NCI-H345 treated with DMSO at 0.1 percent for 48 hours (cell line): ENCODE results near the gene WTAP.
"Not testable (repeated sequence)": the region's sequence is repeated elsewhere in the genome, so short reads cannot be mapped to it uniquely, and the experiment has no call there.

Source experiments
- DNase-seq: peaks from one replicate; lab custom pipeline; 2025; ENCODE audit not compliant: unreplicated experiment; lab: John Stamatoyannopoulos, UW

WTAP gene

GRCh38 chr6:159727717-159728445, 575 bp downstream of the WTAP start:
- DNase-seq: peak; percentile 7

DNA sequence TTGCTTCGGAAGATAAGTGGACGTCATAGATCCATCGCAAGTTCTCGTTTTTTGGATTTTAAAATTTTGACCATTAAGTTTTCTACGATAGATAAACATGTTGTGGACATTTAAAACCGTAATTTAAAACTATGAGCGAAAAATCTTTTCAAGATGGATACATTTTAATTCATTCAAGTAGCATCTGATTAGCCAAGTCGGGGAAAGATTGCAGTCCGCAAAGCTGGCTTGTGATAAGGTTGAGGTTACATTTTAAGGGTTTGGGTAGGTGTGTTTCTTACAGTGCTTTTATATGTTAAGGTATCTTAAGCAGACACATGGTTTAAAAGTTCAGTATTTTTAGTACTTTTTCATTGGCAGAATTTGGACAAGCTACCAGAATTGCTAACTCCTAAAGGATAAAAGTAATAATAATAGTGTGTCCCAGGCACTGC, 1.2 kb downstream of the WTAP start:
- no peak for DNase-seq

- no peak for DNase-seq
These were observed 2.5 kb downstream of the WTAP start for GRCh38 chr6:159729598-159730331.

- DNase-seq: no peak
These were observed 3.0 kb downstream of the WTAP start for GRCh38 chr6:159730332-159730676.

GRCh38 chr6:159732550-159732949, 5.2 kb downstream of the WTAP start:
- not testable (repeated sequence) for DNase-seq

DNA sequence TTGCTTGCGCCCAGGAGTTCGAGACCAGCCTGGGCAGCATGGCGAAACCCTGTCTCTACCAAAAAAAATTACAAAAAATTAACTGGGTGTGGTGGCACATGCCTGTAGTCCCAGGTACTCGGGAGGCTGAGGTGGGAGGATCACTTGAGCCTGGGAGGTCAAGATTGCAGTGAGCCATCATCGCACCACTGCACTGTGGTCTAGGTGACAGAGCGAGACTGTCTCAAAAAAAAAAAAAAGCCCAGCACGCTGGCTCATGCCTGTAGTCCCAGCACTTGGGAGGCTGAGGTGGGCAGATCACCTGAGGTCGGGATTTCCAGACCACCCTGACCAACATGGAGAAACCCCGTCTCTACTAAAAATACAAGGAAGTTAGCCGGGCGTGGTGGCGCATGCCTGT, 6.1 kb downstream of the WTAP start:
- DNase-seq: not testable (repeated sequence)

GRCh38 chr6:159736908-159737307, 9.6 kb downstream of the WTAP start:
- no peak for DNase-seq

DNA sequence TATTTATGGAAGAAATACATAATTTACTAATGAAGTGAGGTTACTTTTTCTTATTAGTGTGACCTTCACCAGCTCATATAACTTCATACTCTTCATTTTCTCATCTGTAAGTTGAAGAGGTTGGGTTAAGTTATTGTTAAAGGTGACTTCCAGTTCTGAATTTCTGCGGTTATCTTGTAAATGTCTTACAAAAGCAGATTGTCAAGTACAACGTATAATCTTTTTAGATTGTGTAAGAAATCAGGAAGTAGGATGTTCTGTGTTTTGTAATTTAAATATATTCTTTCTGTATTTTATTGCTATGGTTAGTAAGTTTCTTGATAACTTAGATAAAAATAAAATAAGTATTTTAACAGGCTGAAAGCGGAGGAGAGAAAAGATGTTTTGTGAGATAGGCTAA, 12.0 kb downstream of the WTAP start:
- no peak for DNase-seq

DNA sequence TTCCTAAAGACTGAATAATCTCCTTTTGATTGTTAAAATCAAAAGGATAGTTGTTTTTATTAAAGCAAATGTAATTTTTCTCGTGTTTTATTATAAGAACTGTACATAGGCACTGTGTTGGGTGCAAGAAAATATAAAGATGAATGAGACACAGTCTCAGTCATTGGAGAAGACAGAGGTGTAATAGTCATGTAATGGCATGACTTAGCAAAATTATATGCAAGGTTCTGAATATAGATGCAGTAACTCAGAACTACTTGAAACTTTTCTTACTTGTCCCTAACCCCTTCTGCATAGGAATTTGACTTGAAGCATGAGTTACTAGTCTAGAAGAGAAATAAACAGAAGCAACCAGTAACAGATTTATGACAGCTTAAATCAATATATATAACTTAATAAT, 14.9 kb downstream of the WTAP start:
- DNase-seq: no peak

GRCh38 chr6:159745081-159745480, 17.8 kb downstream of the WTAP start:
- no peak for DNase-seq

DNA sequence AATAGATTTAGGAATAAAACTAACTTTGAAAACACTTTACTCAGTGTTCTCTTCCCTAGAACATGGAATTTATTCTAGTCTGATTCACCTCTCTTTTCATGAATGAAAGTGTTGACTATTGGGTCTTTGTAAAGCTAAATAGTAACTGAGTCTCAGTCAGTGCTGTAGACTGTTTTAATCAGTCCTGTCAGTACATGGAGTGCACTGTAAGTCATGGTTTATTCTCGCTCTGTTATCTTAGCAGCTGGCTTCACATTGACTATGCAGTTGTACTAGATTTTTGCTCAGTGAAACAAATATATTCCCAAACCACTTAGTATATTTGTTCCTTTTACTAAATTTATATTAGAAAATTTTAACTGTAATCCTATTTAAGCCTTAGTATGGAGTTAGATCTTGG, 19.5 kb downstream of the WTAP start:
- no peak for DNase-seq

- DNase-seq: not testable (repeated sequence)
These were observed 20.8 kb downstream of the WTAP start for GRCh38 chr6:159748127-159748526.

DNA sequence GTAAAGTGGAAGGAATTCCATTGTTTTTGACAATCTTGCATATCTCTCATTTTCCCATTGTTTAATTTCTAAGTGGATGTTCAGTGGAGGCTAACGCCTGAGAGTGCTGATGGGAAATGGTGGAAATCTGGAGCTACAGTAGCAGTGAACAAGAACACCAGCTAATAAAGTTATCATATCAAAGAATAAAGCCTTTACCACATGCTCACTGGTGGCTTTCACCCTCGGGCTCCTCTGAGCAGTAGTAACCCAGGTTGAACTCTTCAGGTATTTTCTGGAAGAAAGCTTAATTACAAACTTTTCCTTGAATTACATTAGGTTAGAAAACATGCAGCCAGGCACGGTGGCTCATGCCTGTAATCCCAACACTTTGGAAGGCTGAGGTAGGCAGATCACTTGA, 24.1 kb downstream of the WTAP start:
- no peak for DNase-seq

GRCh38 chr6:159753081-159753872, 26.0 kb downstream of the WTAP start:
- no peak for DNase-seq

- DNase-seq: no peak
These were observed 27.1 kb downstream of the WTAP start for GRCh38 chr6:159754401-159754800.

DNA sequence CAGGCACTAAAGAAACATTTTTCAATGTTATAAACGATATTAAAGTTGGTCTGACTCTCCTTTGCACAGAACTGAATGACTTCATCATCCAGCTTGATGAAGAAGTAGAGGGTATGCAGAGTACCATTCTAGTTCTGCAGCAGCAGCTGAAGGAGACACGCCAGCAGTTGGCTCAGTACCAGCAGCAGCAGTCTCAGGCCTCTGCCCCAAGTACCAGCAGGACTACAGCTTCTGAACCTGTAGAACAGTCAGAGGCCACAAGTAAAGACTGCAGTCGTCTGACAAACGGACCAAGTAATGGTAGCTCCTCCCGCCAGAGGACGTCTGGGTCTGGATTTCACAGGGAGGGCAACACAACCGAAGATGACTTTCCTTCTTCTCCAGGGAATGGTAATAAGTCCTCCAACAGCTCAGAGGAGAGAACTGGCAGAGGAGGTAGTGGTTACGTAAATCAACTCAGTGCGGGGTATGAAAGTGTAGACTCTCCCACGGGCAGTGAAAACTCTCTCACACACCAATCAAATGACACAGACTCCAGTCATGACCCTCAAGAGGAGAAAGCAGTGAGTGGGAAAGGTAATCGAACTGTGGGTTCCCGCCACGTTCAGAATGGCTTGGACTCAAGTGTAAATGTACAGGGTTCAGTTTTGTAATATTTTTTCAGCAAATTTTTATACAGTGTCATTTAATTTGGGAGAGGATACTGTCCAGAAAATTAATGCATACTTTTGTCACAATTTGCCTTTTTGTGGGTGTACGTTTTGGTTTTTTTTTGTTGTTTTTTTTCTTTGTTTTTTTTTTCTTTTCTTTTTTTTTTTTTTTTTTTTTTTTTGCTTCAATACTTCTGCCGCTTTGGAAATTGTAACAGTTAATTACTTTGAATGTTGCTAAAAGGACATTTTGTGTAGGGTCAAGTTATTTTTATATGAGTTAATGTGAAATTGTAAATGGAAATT, 27.9 kb downstream of the WTAP start:
- DNase-seq: no peak

GRCh38 chr6:159756508-159756907, 29.2 kb downstream of the WTAP start:
- peak; percentile 29 for DNase-seq

GRCh38 chr6:159758031-159759001, 31.0 kb downstream of the WTAP start:
- no peak for DNase-seq

- DNase-seq: no peak
These were observed 32.3 kb downstream of the WTAP start for GRCh38 chr6:159759645-159760044.
